ENCODE results near the gene ESR2. TPM values are rescaled to one million over a fixed set of nuclear protein-coding genes. Genes with fewer than 3 reads are reported as not detected.

ESR2 gene
- total RNA-seq, 1 experiment from 2014 or later: 0.15 TPM

- Histone ChIP-seq H2BK20ac (ENCODE audit: low read depth, low read length, poor library complexity, severe bottlenecking) (no peak overlapping the region), H3K56ac (ENCODE audit: insufficient read length, low read depth, low read length) (no peak overlapping the region), H2BK5ac (ENCODE audit: insufficient read length, low read length) (no peak overlapping the region), H2BK120ac (ENCODE audit: low read depth, low read length, poor library complexity, severe bottlenecking) (no peak overlapping the region), H3K79me1 (ENCODE audit: insufficient read depth, low read depth, low read length, poor library complexity, severe bottlenecking) (no peaks in the 10 kb centered on the region), H2BK12ac (ENCODE audit: insufficient read length, low read depth, low read length) (no peak overlapping the region), H3K27me3 (ENCODE audit: insufficient read depth, low read length) (no peaks in the 10 kb centered on the region), H3K18ac (ENCODE audit: insufficient read length, low read depth, low read length) (no peak overlapping the region), H3K79me2 (ENCODE audit: insufficient read depth, low read length) (no peaks in the 10 kb centered on the region), H3K27ac (ENCODE audit: insufficient read length, low read depth, low read length) (no peak overlapping the region), H3K4ac (ENCODE audit: low read depth, low read length) (no peak overlapping the region), H4K5ac (ENCODE audit: insufficient read length, low read depth, low read length) (no peak overlapping the region), H4K20me1 (ENCODE audit: control insufficient read depth, insufficient read depth, insufficient read length) (no peaks in the 10 kb centered on the region), H3K23me2 (ENCODE audit: insufficient read length, low read depth, low read length, poor library complexity, severe bottlenecking) (no peaks in the 10 kb centered on the region), H4K91ac (ENCODE audit: insufficient read length, low read depth, low read length) (no peak overlapping the region), H2BK15ac (ENCODE audit: low read depth, low read length) (no peak overlapping the region), H3K9ac (ENCODE audit: extremely low read depth, insufficient read length, low read length) (no peak overlapping the region), H4K8ac (replicated peaks; ENCODE audit: insufficient read length, low read depth, low read length) (no peak overlapping the region), H3K4me1 (ENCODE audit: insufficient read depth, low read length) (no peaks in the 10 kb centered on the region), H3K9me3 (ENCODE audit: control insufficient read depth, low read depth, low read length) (no peaks in the 10 kb centered on the region), H3K14ac (ENCODE audit: insufficient read depth, low read length) (no peak overlapping the region), H3K23ac (ENCODE audit: insufficient read length, low read depth, low read length) (no peak overlapping the region), H3K4me2 (ENCODE audit: insufficient read depth, insufficient read length, low read length) (no peak overlapping the region), H2AK5ac (ENCODE audit: insufficient read length, low read length) (no peak overlapping the region), H3T11ph (ENCODE audit: low read length) (no peak overlapping the region), H2AFZ (ENCODE audit: low read length) (no peak overlapping the region)
- peaks cover 50 to 82% (median 81%) of the 10 kb centered on the region in 3 experiments; a peak in 6 of 7 replicates for H3K36me3 Mint-ChIP-seq (ENCODE audit: insufficient read depth in 1 of 3, low read depth in 3 of 3)
- no CpG with 5 or more reads among the region's 4 CpGs for WGBS (ENCODE audit: extremely low coverage, insufficient read length, low lambda C conversion rate)
- TF ChIP-seq CTCF (conservative IDR thresholded peaks at IDR 0.05): no peak
- DNase-seq: no peak
- H3K9me3 Mint-ChIP-seq: no peaks in the 10 kb centered on the region
- H3K4me3 Mint-ChIP-seq: no peak overlapping the region
- H3K27me3 Mint-ChIP-seq (ENCODE audit: low read depth): no peaks in the 10 kb centered on the region; the same call in 1 of the 2 replicates
- H3K4me1 Mint-ChIP-seq: no peaks in the 10 kb centered on the region
- H3K27ac Mint-ChIP-seq: no peak overlapping the region
Measured at GRCh38 chr14:64217308-64217707, 76.9 kb downstream of the ESR2 start.
